CMK (cell line): ENCODE data around the gene CCNT1.
"Not testable (repeated sequence)": the region's sequence is repeated elsewhere in the genome, so short reads cannot be mapped to it uniquely, and the experiment has no call there.

ENCODE experiments used
- DNase-seq: peaks from one replicate; pipeline ENCODE4 v3.0.0-alpha.2; 2010; ENCODE audit warnings: low read depth

Gene CCNT1

GRCh38 chr12:48691826-48692487, 24.6 kb downstream of the CCNT1 start:
- no peak for DNase-seq

- DNase-seq: no peak
Measured at GRCh38 chr12:48690990-48691389, 25.5 kb downstream of the CCNT1 start.

GRCh38 chr12:48690436-48690835, 26.1 kb downstream of the CCNT1 start:
- no peak for DNase-seq

GRCh38 chr12:48688836-48689235, 27.7 kb downstream of the CCNT1 start:
- DNase-seq: no peak

GRCh38 chr12:48687592-48687991, 28.9 kb downstream of the CCNT1 start:
- no peak for DNase-seq

GRCh38 chr12:48686615-48687334, 29.7 kb downstream of the CCNT1 start:
- no peak for DNase-seq

- no peak for DNase-seq
Measured at GRCh38 chr12:48686037-48686595, 30.4 kb downstream of the CCNT1 start.

- no peak for DNase-seq
Measured at GRCh38 chr12:48683534-48683933, 33.0 kb downstream of the CCNT1 start.

GRCh38 chr12:48682927-48683326, 33.6 kb downstream of the CCNT1 start:
- no peak for DNase-seq

GRCh38 chr12:48682533-48682905, 34.0 kb downstream of the CCNT1 start:
- DNase-seq: not testable (repeated sequence)

GRCh38 chr12:48681710-48682532, 34.6 kb downstream of the CCNT1 start, which contains the start of gene KANSL2:
Gene KANSL2, minus strand, starts transcription at chr12:48682238. Its CDS starts 606 bp downstream, at chr12:48681632.
- DNase-seq: peak; percentile 97

GRCh38 chr12:48681399-48681709, 35.2 kb downstream of the CCNT1 start:
- no peak for DNase-seq

GRCh38 chr12:48680861-48681260, 35.6 kb downstream of the CCNT1 start:
- no peak for DNase-seq

GRCh38 chr12:48678551-48679185, 37.8 kb downstream of the CCNT1 start:
- DNase-seq: no peak

- no peak for DNase-seq
Measured at GRCh38 chr12:48671231-48671856, 45.2 kb downstream of the CCNT1 start.

GRCh38 chr12:48668996-48669395, 47.5 kb downstream of the CCNT1 start:
- DNase-seq: no peak

- DNase-seq: no peak
Measured at GRCh38 chr12:48659863-48660262, 56.6 kb downstream of the CCNT1 start.

- no peak for DNase-seq
Measured at GRCh38 chr12:48651681-48652080, 64.8 kb downstream of the CCNT1 start.

GRCh38 chr12:48645354-48645753, 71.2 kb downstream of the CCNT1 start:
- DNase-seq: not testable (repeated sequence)

- no peak for DNase-seq
Measured at GRCh38 chr12:48643011-48643410, 73.5 kb downstream of the CCNT1 start.

- not testable (repeated sequence) for DNase-seq
Measured at GRCh38 chr12:48641752-48642555, 74.6 kb downstream of the CCNT1 start.
